IPS DF 4.7 (cell line): ENCODE results near the gene CBX5.
"Not testable (repeated sequence)": the region's sequence is repeated elsewhere in the genome, so short reads cannot be mapped to it uniquely, and the experiment has no call there.

ENCODE experiments used
- DNase-seq: peaks from one replicate; pipeline ENCODE4 v3.0.0-alpha.2; 2013; ENCODE audit warnings: low spot score; ENCODE audit errors: extremely low read depth

CBX5 gene

DNA sequence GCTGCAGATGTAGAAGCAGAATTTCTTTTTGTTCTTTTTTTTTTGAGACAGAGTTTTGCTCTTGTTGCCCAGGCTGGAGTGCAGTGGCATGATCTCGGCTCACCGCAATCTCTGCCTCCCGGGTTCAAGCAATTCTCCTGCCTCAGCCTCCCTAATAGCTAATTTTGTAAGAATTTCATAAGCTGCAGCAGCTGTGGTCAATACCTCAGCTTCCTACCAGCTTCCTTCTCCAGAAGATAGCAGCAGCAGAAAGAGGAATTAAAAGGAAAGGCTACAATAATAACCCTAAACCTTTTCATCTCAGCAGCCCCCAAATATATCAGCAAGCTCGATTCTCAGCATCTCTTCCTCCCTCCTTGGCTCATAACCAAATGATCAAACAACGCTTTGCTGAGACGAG is 52.0 kb downstream of the CBX5 start:
- not testable (repeated sequence) for DNase-seq

DNA sequence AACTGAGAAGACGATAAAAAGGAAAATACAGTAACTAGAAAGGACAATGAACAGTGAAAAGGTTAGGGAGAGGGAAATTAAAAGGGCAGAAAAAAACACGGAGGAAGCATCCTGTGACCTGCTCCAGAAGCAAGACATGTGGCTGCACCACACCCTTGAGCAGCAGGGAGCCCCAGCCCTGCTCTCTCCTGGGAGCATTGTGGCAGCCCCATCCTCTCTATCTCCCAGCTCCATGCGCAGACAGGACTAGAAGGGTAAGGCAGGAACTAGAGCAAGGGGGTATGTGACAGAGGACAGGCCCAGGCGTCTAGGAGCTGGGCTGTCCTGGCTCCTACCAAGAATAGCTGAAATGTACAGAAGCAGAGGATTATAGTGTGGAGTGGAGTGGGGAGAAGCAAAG is 52.5 kb downstream of the CBX5 start:
- no peak for DNase-seq

DNA sequence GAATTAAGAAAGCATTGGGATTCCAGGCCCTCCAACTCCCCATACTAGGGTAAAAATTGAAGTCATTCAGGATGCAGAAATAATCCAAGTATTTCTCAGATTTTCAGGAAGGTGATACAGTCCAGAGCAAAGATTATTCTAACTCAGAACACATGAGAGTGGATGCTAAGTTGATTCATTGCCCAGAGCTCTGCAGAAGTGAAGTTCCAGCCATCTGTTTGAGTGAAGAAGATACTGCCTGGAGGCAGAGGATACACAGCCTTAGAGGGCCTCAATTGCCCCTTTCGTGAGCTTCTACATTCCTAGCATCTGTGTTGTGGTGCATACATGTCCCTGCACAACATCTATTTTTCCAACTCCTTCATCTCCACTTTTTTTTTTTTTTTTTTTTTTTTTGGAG is 54.3 kb downstream of the CBX5 start:
- DNase-seq, result no peak

DNA sequence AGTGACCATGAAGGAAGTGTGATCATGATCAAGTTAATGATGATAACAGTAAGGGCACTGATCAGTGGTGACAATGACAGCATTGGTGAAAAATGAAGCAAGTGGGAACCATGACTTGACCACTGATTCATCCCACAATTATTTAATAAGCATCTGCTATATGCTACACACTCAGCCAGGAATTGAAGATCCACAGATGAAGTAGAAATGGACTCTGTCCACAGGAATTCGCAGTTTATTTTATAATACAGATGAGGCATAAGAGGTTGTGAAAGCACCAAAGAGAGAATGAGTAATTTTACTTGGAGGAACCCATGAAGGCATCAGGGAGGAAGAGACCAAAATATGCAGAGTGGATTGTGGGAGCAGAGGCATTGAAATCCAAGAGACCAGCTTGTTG is 57.3 kb downstream of the CBX5 start:
- no peak for DNase-seq

DNA sequence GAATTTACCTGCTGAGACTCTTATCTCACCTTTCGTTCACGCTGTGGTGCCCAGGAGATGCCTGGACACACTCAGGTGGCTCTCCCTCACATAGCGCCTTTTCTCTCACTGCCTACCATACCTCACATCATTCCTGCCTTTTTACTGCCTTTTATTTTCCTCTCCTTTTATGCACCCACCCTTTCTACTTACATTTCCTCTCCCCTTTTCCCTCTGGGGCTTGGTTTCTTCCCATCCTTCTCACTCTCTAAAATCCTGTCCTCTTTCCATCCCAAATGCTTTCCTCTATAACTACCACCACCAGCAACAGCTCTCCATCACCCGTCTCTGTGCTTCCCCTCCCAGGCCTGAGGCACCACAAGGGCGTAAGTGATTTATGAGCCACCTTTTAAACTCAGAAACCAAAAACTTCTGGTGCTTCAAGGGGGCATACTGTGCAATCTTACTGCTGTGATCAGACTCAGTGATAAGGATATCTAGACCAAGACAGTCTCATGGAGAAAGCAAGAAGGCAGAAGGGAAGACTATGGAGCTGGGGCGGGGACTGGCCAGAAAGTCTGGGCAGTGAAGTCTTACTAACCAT is 58.4 kb downstream of the CBX5 start:
- no peak for DNase-seq

DNA sequence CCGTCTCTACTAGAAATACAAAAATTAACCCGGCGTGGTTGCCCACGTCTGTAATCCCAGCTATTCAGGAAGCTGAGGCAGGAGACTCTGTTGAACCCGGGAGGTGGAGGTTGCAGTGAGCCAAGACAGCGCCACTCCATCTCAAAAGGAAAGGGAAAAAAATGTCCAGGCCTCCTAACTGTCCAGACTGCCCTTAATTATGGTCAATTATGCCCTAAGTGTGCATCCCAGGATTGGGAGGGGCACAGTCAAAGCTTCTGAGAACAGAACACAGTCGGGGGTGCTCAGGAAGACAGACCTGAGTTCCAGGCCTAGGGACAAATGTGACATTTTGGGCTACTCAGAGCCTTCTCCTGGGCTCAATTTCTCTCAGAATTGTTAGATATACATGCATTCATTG is 59.4 kb downstream of the CBX5 start:
- no peak for DNase-seq

DNA sequence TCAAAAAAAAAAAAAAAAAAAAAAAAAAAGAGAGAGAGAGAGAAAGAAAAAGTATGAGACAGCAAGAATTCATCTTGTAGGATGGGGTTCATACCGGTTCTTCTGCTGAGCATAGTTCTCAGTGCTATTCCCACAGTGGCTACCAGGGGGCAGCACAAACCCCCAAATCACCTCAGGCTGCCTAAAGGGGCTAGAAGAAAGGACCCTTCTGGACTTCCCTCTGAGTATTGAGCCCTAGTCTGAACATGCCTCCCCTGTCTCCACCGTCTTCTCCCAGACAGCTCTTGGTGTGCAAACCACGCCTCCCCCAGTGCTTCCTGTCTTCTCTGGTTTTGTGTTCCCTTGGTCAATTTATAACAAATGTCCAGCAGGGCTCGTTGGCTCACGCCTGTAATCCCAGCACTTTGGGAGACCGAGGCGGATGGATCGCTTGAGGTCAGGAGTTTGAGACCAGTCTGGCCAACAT is 59.8 kb downstream of the CBX5 start:
- no peak for DNase-seq

DNA sequence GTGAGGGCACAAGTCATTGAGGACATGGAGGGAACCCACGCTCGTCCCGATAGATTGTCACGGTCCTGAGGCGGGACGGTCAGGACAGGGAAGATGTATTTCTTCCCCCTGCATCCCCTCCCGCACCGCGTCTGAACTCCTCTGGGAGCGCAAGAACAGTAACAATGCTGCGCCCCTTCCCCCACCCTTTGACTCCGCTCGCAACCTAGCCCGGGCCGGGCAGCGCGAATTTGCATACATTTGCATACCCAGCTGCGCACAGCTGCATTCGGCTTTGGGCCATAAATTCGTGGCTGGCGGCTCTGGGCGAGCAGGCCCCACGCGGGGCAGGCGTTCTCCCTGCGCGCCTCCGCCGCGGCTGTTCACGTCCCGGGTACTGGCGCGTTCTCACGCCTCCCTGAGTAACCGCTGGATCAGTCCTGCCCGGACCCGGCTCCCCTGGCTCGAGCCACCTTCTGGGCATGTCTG is 62.1 kb downstream of the CBX5 start:
- no peak for DNase-seq

DNA sequence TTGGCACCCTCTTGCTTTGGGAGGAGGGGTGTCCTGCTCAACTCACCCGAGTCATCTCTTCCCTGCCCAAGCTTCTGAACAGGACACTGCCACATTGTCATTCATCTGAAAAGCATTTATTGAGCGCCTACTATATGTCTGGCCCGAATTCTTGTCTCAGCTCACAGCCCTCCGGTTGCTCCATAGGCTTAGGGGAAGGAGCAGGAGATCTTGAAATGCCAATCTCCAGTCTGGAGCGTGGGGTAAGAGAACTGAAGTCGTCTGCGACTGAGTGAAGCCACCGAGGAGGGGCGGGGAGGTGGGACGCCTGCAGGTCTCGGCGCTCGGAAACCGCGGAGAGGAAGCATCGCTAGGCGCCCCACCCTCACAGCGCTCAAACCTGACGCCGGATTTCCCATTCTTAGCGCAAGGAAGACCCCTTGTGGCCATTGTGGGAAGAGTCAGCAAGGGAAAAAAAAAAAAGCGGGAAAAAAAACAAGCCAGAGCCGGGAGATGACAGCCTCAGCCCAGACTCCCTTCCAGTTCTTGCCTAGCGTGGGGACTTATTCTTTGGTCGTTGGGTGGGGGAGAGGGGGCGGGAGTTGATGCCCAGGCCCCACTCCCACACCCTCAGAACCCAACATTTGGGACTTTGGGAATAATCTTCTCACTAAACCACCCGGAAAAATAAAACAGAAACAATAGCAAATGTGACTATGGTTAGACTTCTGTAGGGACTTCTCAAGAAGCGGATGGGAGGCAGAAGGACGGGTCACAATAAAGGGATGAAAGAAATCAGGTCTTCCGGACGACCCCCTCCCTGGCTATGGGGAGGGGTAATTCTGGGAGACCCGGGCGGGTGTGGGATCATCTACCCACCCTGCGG is 62.9 kb downstream of the CBX5 start:
- no peak for DNase-seq

DNA sequence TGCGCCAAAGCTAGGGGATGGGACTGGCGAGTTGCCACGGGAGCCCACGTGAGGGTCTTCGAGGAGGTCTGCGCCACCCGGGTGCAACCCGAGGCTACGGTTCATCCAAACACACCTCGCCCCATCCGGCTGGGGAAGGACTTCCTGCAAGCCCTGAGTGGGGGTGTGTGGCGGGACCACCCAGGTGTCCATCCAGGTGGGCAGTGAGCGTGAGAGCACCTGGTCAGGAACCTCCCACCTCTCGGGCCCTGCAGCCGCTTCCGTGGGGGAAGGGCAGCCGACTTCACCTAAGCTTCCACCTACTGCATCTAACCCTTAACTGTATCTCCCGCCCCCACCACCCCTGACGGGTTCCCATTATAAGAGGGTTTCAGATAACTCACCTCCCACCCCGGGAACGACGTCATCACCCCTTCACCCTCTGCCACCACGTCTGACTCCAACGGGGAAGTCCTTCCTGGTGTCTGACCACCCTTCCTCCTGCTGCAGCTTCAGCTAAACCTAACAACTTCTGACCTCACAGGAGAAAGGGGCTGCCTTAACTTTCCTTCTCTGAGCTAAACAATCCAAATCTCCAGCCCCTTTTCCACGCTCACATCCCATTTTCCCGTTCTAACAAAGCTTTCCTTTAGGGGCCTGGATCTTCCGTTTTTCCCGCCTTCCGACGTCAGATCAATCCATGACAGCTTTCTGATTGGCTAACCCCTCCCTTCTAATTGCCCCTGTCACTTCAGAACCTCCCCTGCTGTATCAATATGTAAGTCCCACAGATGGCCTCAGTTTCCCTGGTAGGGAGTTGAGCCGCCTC is 63.7 kb downstream of the CBX5 start:
- DNase-seq, result no peak

DNA sequence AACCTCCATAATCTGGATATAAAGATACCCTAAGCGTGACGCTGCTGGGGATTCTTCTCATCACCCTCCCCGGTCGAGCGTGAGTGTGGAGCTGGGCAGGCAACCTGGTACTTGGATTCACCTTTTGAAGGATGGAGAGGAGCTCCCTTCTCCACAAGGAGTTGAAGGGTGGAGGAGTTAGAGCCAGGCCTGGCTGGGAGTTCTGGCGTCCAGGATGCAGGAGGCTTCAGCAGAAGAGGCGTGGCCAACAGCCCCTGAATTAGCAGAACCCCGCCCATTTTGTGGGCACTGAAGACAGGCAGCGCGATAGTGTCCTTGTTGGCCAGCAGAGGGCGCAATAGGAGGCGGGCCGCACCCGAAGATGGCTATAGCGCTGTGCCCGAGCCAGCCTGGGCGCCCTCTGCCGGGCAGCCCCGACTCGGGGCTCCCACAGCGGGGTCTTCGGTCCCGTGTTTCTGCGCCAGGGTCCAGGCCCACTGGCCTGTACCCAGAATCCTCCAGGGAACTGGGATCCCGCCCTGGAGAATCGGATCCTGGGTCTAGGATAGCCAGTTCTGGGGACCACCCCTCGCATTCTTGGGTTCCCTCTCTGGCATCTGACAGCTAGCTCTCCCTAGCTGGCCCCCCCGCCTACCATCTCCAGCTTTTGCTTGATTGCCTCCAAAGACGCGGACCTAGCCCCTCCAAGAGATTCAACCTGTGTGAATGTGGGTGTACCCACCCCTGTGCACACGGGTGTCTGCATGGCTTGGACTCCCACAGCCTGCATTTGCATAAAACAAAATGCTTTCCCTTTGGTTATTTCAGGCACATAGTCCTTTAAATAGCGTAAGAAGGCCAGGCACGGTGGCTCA is 65.1 kb downstream of the CBX5 start:
- DNase-seq, result peak; percentile 84

DNA sequence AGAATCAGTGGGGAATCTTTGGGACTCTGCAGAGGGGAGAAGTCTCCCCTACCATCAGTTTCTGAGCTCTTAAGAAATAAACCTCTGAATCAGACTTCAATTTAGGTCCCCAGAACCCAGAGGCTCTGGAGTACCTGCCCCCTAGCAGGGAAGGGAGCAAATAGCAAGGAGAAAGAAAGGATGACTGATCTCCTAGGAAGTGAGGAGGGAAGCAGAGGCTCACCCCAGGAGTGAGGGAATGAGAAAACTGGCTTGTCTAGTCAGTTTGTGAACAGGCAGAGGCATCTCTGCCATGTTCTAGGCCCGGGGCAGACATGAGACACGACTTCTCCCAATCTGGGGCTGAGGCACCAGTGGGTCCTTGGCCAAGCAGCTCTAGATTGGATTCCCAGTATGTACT is 66.8 kb downstream of the CBX5 start:
- no peak for DNase-seq

DNA sequence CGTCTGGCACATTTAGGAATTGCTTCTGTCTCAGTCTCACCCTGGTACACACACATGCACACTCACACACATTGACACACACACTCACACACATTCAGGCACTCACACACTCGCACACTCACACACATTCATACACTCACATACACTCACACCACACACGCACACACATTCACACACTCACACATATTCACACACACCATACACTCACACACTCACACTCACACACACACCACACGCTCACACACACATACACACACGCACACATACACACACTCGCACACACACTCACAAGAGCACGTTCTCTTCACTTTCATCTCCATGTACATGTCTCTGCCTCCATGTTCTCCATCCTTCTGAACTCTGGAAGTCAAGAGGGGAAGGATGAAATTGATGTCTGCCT is 68.0 kb downstream of the CBX5 start:
- no peak for DNase-seq

DNA sequence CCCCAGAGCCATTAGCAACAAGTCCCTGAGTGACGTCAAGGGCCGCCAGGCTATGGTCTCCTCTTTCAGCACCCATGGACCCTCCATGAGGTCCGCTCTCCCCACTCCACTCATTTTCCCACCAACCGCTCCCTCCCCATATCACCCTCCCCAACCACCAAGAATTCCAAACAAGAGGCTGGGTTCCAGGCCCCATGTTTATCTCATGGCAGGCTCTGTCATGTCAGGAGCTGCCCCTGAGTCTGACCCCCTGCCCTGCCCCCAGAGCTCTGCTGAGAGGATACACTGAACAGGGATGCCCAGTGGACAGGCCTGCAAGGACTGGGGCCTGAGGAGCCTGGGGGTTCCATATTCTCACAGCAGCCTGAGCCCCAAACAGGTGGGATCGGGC is 69.5 kb downstream of the CBX5 start:
- DNase-seq, result no peak

DNA sequence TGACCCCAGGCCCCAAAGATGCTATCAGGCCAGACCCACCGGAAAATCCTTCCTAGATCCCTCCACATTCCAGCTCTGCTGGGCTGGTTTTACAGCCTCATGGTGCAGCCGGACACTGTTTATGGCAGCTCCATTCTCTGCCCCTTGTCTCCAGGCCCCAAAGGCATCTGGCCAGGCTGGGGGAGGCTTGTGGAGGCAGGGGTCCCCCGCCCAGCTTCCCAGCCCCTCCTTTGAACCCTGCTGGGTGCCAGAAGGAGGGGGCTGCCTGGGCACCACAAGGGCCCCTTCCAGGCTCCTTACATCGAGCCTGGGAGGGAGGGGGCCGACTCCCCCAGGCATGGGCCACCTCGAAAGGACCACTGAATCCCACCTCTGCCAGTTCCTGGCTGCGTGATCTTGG is 71.3 kb downstream of the CBX5 start:
- DNase-seq, result no peak

DNA sequence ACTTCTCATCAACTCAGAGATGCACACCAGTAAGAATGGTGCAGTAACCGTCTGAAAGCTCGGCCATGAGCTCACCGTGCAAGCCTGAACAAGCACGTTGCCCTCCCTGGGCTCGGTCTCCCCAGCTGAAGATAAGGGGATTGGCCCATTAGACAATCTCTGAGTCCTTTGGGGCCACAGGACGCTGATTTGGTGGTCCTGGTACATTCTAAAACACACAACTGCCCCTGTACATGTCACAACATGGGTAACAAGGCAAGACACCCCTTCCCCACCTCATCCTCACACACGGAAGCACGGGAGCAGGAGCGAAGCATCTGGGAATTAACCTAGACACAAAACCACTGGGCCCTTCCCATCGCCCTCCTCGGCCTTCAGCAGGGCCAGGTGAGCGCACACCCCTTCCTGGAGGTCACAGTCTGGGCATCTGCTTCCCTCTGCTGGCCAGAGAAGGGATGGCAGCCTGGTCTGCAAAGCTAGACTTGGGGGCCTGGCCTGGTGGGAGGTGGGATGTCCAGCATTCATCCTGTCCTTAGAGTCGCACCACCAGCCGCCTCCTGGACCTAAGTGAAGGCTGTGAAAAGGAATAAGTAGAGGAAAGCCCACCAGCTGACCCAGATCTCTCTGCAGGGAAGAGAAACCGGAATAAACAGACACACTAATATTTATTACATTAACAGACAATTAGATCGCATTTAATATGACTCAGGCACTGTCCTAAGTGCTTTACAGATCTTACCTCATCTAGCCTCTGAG is 72.2 kb downstream of the CBX5 start:
- DNase-seq, result peak; percentile 81

DNA sequence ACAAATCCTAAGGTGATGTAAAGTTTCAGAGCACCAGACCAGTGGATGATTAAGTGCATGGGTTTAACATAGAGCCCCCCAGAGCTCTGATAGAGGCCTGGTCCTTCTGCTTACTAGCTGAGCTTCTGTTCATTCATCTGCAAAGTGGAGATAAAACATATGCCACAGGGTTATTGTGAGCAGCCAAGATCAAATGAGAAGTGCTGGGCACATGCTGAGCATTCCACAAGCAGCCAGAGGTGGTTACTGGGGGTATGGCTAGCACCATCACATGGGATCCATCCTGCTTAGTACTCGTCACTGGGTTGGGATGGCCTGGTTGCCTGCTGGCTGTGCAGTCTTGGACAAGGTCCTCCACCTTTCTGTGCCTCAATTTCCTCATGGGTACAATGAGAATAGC is 73.1 kb downstream of the CBX5 start:
- DNase-seq, result no peak

DNA sequence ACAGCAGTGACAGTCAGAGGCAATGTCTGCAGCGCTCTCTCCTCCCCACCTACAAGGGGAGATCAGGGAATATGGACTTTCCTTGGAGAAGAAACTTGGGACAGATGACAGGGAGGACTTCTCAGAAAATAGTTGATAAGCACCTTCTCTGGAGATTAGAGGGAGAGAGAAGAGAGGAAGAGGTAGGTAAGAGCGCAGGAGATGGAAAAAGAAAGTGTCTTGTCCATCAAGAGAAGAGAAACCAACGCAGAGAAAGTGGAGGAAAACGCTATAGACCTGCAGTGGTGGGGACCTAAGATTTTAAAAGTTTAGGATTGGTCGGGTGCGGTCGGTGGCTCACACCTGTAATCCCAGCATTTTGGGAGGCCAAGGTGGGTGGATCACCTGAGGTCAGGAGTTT is 75.6 kb downstream of the CBX5 start:
- no peak for DNase-seq

DNA sequence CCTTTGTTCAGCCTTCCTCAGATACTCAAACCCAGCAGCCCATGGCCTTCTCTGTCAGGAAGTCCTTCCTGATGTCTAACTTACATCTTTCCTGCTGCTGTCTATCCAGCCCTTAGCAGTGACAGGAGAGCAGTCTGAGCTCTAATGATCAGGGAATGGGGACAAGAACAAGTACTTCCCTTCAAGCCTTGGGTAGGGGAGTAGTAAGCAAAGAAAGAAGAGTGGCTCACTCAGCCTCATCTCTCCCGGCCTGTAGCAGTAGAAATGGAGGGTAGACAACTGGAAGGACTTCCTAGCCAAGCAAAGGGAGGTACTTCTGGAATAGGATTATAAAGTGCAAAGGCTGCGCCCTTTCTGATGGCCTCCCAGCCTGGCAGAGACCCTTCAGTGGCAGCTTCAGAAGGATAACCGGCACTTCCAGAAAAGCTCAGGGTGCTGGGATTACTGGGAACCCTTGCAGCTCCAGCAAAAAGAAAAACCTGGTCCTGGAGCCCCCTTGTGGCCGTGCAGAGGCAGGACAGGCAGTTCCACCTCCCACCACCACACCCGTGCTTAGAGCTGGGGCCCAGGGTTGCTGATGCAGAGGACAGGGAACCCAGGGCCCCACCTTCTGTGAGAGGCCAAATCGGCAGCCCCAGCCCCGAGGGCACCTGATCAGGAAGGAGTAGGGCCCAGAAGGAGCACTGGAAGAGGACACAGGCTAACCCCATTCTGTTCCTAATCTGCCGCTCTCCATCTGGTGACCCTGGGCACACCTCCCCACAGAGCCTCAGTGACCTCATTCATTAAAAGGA is 78.7 kb downstream of the CBX5 start:
- DNase-seq, result no peak

DNA sequence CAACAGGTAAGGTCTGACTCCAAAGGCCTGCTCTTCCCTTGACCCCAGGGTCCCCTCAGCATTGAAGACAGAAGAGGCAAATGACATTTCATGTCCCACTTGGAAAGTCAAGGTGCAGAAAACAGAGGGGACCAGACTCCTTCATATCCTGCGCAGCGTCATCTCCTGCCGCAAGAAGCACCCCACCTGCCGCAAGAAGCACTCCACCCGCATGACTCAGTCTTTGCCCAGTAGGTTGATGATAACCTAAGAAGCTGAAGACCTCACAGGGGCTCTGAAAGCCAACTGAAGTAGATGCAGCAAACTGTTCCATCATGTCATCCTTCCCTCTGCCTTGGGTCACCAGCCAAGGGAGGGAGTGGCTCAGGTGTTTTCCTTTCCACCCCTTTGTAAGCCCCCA is 79.5 kb downstream of the CBX5 start:
- DNase-seq, result no peak
